ENCODE data around the gene VSIG10L. TPM values are rescaled to one million over a fixed set of nuclear protein-coding genes. Genes with fewer than 3 reads are reported as not detected.

VSIG10L gene
- total RNA-seq, 2 donors from 2014 or later = 0.22 TPM; not detected in 1

Other genes with a start within 250 kb of the VSIG10L start
- gene CTU1, start 233.7 kb downstream of the VSIG10L start, total RNA-seq = 1 to 10 TPM; 4.1 to 4.6 TPM
- 1 to 10 TPM; 1.4 to 4.8 TPM for gene SIGLEC9, start 217.2 kb downstream of the VSIG10L start, total RNA-seq
- gene SIGLEC7, start 199.8 kb downstream of the VSIG10L start, total RNA-seq = under 1 TPM in 1 of 2 donors, not detected in 1; 0.42 TPM
- 1 to 10 TPM; 2.4 to 3.0 TPM for gene CD33, start 117.1 kb downstream of the VSIG10L start, total RNA-seq
- gene SIGLECL1, start 91.1 kb downstream of the VSIG10L start, total RNA-seq = not detected
- gene IGLON5, start 30.5 kb downstream of the VSIG10L start, total RNA-seq = not detected
- 10 to 100 TPM; 35.6 to 36.1 TPM for gene ETFB, start 24.2 kb upstream of the VSIG10L start, total RNA-seq
- under 1 TPM; 0.34 to 0.57 TPM for gene CLDND2, start 26.9 kb upstream of the VSIG10L start, total RNA-seq
- 10 to 100 TPM; 10.7 to 13.0 TPM for gene NKG7, start 30.5 kb upstream of the VSIG10L start, total RNA-seq
- gene LIM2, start 45.8 kb upstream of the VSIG10L start, total RNA-seq = not detected
- not detected for gene C19orf84, start 48.5 kb upstream of the VSIG10L start, total RNA-seq
- gene SIGLEC10, start 75.5 kb upstream of the VSIG10L start, total RNA-seq = 1 to 10 TPM in 1 of 2 donors, under 1 TPM in 1; 0.29 to 2.7 TPM
- gene SIGLEC8, start 116.3 kb upstream of the VSIG10L start, total RNA-seq = not detected
- gene CEACAM18, start 136.4 kb upstream of the VSIG10L start, total RNA-seq = not detected
- gene SIGLEC12, start 159.7 kb upstream of the VSIG10L start, total RNA-seq = not detected
- gene SIGLEC6, start 189.5 kb upstream of the VSIG10L start, total RNA-seq = under 1 TPM in 1 of 2 donors, not detected in 1; 0.80 TPM
- 1 to 10 TPM; 4.5 to 5.1 TPM for gene ZNF175, start 229.1 kb upstream of the VSIG10L start, total RNA-seq